Spleen (tissue), 11 donors: ENCODE data around the gene HNRNPA1. TPM values are rescaled to one million over a fixed set of nuclear protein-coding genes. Genes with fewer than 3 reads are reported as not detected.

Source experiments
- DNase-seq: peaks from one replicate; pipeline ENCODE4 v3.0.0-alpha.2; 2020
- H3K27ac ChIP-seq, 8 donors: fragments of 200-600 bp; sonication (generic) in 7 of 8; 1 replicate in 4 of 8; 2 replicates in 4 of 8; pipeline versions ENCODE4 v1.5.0 to v1.8.0; 2016 to 2021; ENCODE audit warnings: inconsistent platforms in 4 of 8, mild to moderate bottlenecking in 4 of 8, moderate library complexity in 1 of 8
- H3K27me3 ChIP-seq, 7 donors: fragments of 200-600 bp; sonication (generic) in 6 of 7; replicated peaks in 1 of 7; 1 replicate in 4 of 7; 2 replicates in 3 of 7; pipeline versions ENCODE4 v1.5.0 to v1.8.0; 2016 to 2021; ENCODE audit warnings: inconsistent platforms in 3 of 7, mild to moderate bottlenecking in 1 of 7
- H3K36me3 ChIP-seq, 6 donors: fragments of 200-600 bp; sonication (generic) in 5 of 6; 1 replicate in 4 of 6; 2 replicates in 2 of 6; pipeline versions ENCODE4 v1.5.0 to v1.8.0; 2016 to 2021; ENCODE audit warnings: inconsistent platforms in 2 of 6
- H3K4me1 ChIP-seq, 6 donors: fragments of 200-600 bp; sonication (generic) in 5 of 6; 1 replicate in 3 of 6; 2 replicates in 3 of 6; pipeline versions ENCODE4 v1.5.0 to v1.8.0; 2016 to 2021; ENCODE audit warnings: inconsistent platforms in 3 of 6
- H3K4me3 ChIP-seq, 8 donors: fragments of 200-600 bp; sonication (generic) in 7 of 8; 1 replicate in 4 of 8; 2 replicates in 4 of 8; pipeline versions ENCODE4 v1.5.0 to v1.8.0; 2016 to 2021; ENCODE audit warnings: inconsistent platforms in 4 of 8, mild to moderate bottlenecking in 4 of 8, moderate library complexity in 2 of 8
- H3K9me3 ChIP-seq, 8 donors: fragments of 200-600 bp; sonication (generic) in 7 of 8; 1 replicate in 4 of 8; 2 replicates in 4 of 8; pipeline versions ENCODE4 v1.5.0 to v1.8.0; 2016 to 2021; ENCODE audit warnings: inconsistent platforms in 4 of 8
- CTCF ChIP-seq, 11 experiments: fragments of 200-600 bp in 7 of 11; fragments of 450-650 bp in 4 of 11; sonication (generic) in 4 of 11; IDR thresholded peaks in 8 of 11; conservative IDR thresholded peaks in 3 of 11; 1 replicate in 7 of 11; 2 replicates in 4 of 11; pipeline versions ENCODE4 v1.4.0 to v1.8.0; 2016 to 2021; ENCODE audit warnings: antibody characterized with exemption in 11 of 11, inconsistent platforms in 4 of 11, mild to moderate bottlenecking in 1 of 11
- POLR2A ChIP-seq, 3 donors: fragments of 450-650 bp; IDR thresholded peaks; one replicate each; pipeline ENCODE4 v1.5.1; 2017; ENCODE audit warnings: antibody characterized with exemption in 3 of 3, mild to moderate bottlenecking in 1 of 3
- POLR2AphosphoS5 ChIP-seq, 3 donors: sonication (generic); formaldehyde crosslinking; IDR thresholded peaks; one replicate each; pipeline ENCODE4 v1.5.1; 2017; ENCODE audit warnings: antibody characterized with exemption in 3 of 3
- WGBS, 5 donors: extraction: QIAGEN DNeasy Blood & Tissue Kit in 3 of 5; methylation state at CpG; one replicate each; pipeline versions ENCODE4 v1.1.5 to v1.1.7; 2013 to 2018; 5-methylcytosine and 5-hydroxymethylcytosine counted together
- intact Hi-C: fragments of 100-400 bp; cut with DNase I; formaldehyde crosslinking; loops from one replicate; pipeline ENCODE4 v1.15.0; 2023; ENCODE audit warnings: low total_unique reads
- polyA plus RNA-seq, 3 donors: library from polyadenylated mRNA; stranded (reverse); fragments of 200-250 nt; gene quantifications; one replicate each; pipeline ENCODE4 v1.2.1, GENCODE V29; 2013
- total RNA-seq, 7 donors: library from RNA; depleted of rRNA in 3 of 7; stranded (reverse); fragments of >200 nt in 3 of 7; fragmentation: NEBNext Ultra II Directional in 4 of 7; extraction: Animal tissue kit (Norgen Biotek cat#: 25700) in 4 of 7; gene quantifications; one replicate each; pipeline versions ENCODE4 v1.1.0 to v1.2.1, GENCODE V29; 2016 to 2021
- donor health status: healthy with polysubstance abuse.
- donor health status: DM: no; HTN: no; CAD: no; lungs with moderate emphysema.
- donor health status: DM: no; HTN: no; CAD: no.
- donor health status: Bipolar disorder and iron deficiency.
- donor health status: healthy.
- donor health status: DM: no; HTN: no; CAD: no.
- donor health status: DM: yes; HTN: yes; CAD: no.

Gene HNRNPA1
- total and polyA plus RNA-seq, 10 donors, result 511 to 1,168 (median 873) TPM

- Histone ChIP-seq H3K9me3 (no peaks in the 10 kb centered on the region), H3K4me3 (peak overlapping the region in 7 of 8 donors; percentile 13 to 63 (median 23)), H3K4me1 (peaks cover 7 to 65% (median 25%) of the 10 kb centered on the region in 6 donors), H3K27ac (peak overlapping the region in 7 of 8 donors; percentile 36 to 94 (median 81)), H3K36me3 (no peaks in the 10 kb centered on the region), H3K27me3 (peaks cover 0 to 74% (median 34%) of the 10 kb centered on the region in 7 donors)
- 12 to 47% (median 20%) methylated on average over 3 of the region's 3 CpGs for WGBS, 5 donors
- intact Hi-C loops, result no loop called here
- no peak for DNase-seq
- TF ChIP-seq POLR2A (IDR thresholded peaks at IDR 0.05), result no peak
- TF ChIP-seq CTCF (IDR thresholded peaks at IDR 0.05 in 8 of 11, conservative IDR thresholded peaks at IDR 0.05 in 3 of 11), result no peak
- TF ChIP-seq POLR2AphosphoS5 (IDR thresholded peaks at IDR 0.05), result no peak
Observed at GRCh38 chr12:54300225-54300731, 19.8 kb downstream of the HNRNPA1 start.

GRCh38 chr12:54300732-54301427, 20.4 kb downstream of the HNRNPA1 start, which contains the start of gene NFE2:
Gene NFE2 (minus strand): TSS chr12:54301015. CDS start chr12:54295248, 5,767 bp downstream.
- DNase-seq, result peak; percentile 92
- WGBS, 5 donors, result 3 to 7% (median 4%) methylated on average over 16 to 26 of the region's 26 CpGs
- Histone ChIP-seq H3K27ac (peak within 1 kb of the TSS in 7 of 8 donors; percentile 36 to 94 (median 81)), H3K9me3 (no peaks in the 10 kb centered on the region), H3K27me3 (peaks cover 0 to 74% (median 34%) of the 10 kb centered on the region in 7 donors), H3K4me1 (peaks cover 7 to 64% (median 25%) of the 10 kb centered on the region in 6 donors), H3K36me3 (no peaks in the 10 kb centered on the region), H3K4me3 (peak within 1 kb of the TSS in 7 of 8 donors; percentile 16 to 63 (median 23))
- intact Hi-C loops, result no loop called here
- TF ChIP-seq POLR2A (IDR thresholded peaks at IDR 0.05) (no peak), CTCF (IDR thresholded peaks at IDR 0.05 in 8 of 11, conservative IDR thresholded peaks at IDR 0.05 in 3 of 11) (peak in 2 of 11 experiments; percentile 26 to 38), POLR2AphosphoS5 (IDR thresholded peaks at IDR 0.05) (peak; percentile 34 to 83 (median 65))

- Histone ChIP-seq H3K9me3 (no peaks in the 10 kb centered on the region), H3K27ac (peak overlapping the region in 6 of 8 donors; percentile 72 to 94 (median 84)), H3K36me3 (no peaks in the 10 kb centered on the region), H3K27me3 (peaks cover 0 to 74% (median 34%) of the 10 kb centered on the region in 7 donors), H3K4me3 (peak overlapping the region in 5 of 8 donors; percentile 21 to 63 (median 36)), H3K4me1 (peaks cover 7 to 69% (median 25%) of the 10 kb centered on the region in 6 donors)
- intact Hi-C loops, result no loop called here
- no peak for DNase-seq
- 35 to 73% (median 60%) methylated on average over 1 of the region's 1 CpG for WGBS, 5 donors
- TF ChIP-seq POLR2AphosphoS5 (IDR thresholded peaks at IDR 0.05) (no peak), CTCF (IDR thresholded peaks at IDR 0.05 in 8 of 11, conservative IDR thresholded peaks at IDR 0.05 in 3 of 11) (no peak), POLR2A (IDR thresholded peaks at IDR 0.05) (no peak)
Observed at GRCh38 chr12:54301428-54302048, 21.0 kb downstream of the HNRNPA1 start.

GRCh38 chr12:54303640-54304039, 23.1 kb downstream of the HNRNPA1 start:
- Histone ChIP-seq H3K4me3 (peak overlapping the region in 2 of 8 donors; percentile 5 to 51), H3K27ac (peak overlapping the region in 7 of 8 donors; percentile 10 to 94 (median 82)), H3K9me3 (no peaks in the 10 kb centered on the region), H3K4me1 (peaks cover 7 to 78% (median 29%) of the 10 kb centered on the region in 6 donors), H3K27me3 (peaks cover 0 to 63% (median 28%) of the 10 kb centered on the region in 7 donors), H3K36me3 (no peaks in the 10 kb centered on the region)
- DNase-seq, result no peak
- intact Hi-C loops, result no loop called here
- TF ChIP-seq CTCF (IDR thresholded peaks at IDR 0.05 in 8 of 11, conservative IDR thresholded peaks at IDR 0.05 in 3 of 11), result no peak
- TF ChIP-seq POLR2A (IDR thresholded peaks at IDR 0.05), result no peak
- TF ChIP-seq POLR2AphosphoS5 (IDR thresholded peaks at IDR 0.05), result no peak
